ENCODE results near the gene AKAP11.

AKAP11 gene

GRCh38 chr13:42228527-42228926 is 43.4 kb upstream of the AKAP11 start:
- Histone ChIP-seq H3K4me3 (IDR thresholded peaks at IDR 0.05; ENCODE audit: insufficient read depth, low read depth, low read length) (no peak overlapping the region), H3K27me3 (ENCODE audit: insufficient read depth, low read depth) (no peaks in the 10 kb centered on the region), H3K79me2 (ENCODE audit: insufficient read depth, low read depth) (no peaks in the 10 kb centered on the region), H2AFZ (ENCODE audit: low read depth) (no peak overlapping the region), H3K36me3 (ENCODE audit: insufficient read depth) (peaks cover 3% of the 10 kb centered on the region; the same call in 1 of the 2 replicates), H3K4me2 (no peak overlapping the region), H3K9ac (no peak overlapping the region), H4K20me1 (ENCODE audit: insufficient read depth) (no peaks in the 10 kb centered on the region), H3K4me1 (ENCODE audit: low read depth, poor library complexity, severe bottlenecking) (no peaks in the 10 kb centered on the region), H3K27ac (no peak overlapping the region)
- TF ChIP-seq CTCF (conservative IDR thresholded peaks at IDR 0.05; ENCODE audit: low read depth, low read length) = no peak

GRCh38 chr13:42229287-42229686 is 42.7 kb upstream of the AKAP11 start:
- no peaks in the 10 kb centered on the region for H3K27me3 ChIP-seq (ENCODE audit: insufficient read depth, low read depth)
- H3K4me2 ChIP-seq = no peak overlapping the region
- no peak overlapping the region for H2AFZ ChIP-seq (ENCODE audit: low read depth)
- TF ChIP-seq CTCF (conservative IDR thresholded peaks at IDR 0.05; ENCODE audit: low read depth, low read length) = no peak
- no peak overlapping the region for H3K4me3 ChIP-seq (IDR thresholded peaks at IDR 0.05; ENCODE audit: insufficient read depth, low read depth, low read length)
- no peaks in the 10 kb centered on the region for H3K36me3 ChIP-seq (ENCODE audit: insufficient read depth)
- no peaks in the 10 kb centered on the region for H4K20me1 ChIP-seq (ENCODE audit: insufficient read depth)
- no peaks in the 10 kb centered on the region for H3K79me2 ChIP-seq (ENCODE audit: insufficient read depth, low read depth)
- no peak overlapping the region for H3K9ac ChIP-seq
- H3K4me1 ChIP-seq (ENCODE audit: low read depth, poor library complexity, severe bottlenecking) = no peaks in the 10 kb centered on the region
- H3K27ac ChIP-seq = no peak overlapping the region

- H3K4me1 ChIP-seq (ENCODE audit: low read depth, poor library complexity, severe bottlenecking) = no peaks in the 10 kb centered on the region
Measured at GRCh38 chr13:42232671-42233070, 39.3 kb upstream of the AKAP11 start.

GRCh38 chr13:42233726-42234125 is 38.2 kb upstream of the AKAP11 start:
- no peak overlapping the region for H3K27ac ChIP-seq
- no peak overlapping the region for H2AFZ ChIP-seq (ENCODE audit: low read depth)
- H3K36me3 ChIP-seq (ENCODE audit: insufficient read depth) = no peaks in the 10 kb centered on the region
- no peaks in the 10 kb centered on the region for H3K4me1 ChIP-seq (ENCODE audit: low read depth, poor library complexity, severe bottlenecking)
- H3K4me3 ChIP-seq (IDR thresholded peaks at IDR 0.05; ENCODE audit: insufficient read depth, low read depth, low read length) = no peak overlapping the region
- H3K79me2 ChIP-seq (ENCODE audit: insufficient read depth, low read depth) = no peaks in the 10 kb centered on the region
- H3K4me2 ChIP-seq = no peak overlapping the region
- H4K20me1 ChIP-seq (ENCODE audit: insufficient read depth) = no peaks in the 10 kb centered on the region
- H3K27me3 ChIP-seq (ENCODE audit: insufficient read depth, low read depth) = no peaks in the 10 kb centered on the region
- TF ChIP-seq CTCF (conservative IDR thresholded peaks at IDR 0.05; ENCODE audit: low read depth, low read length) = no peak
- no peak overlapping the region for H3K9ac ChIP-seq

More at GRCh38 chr13:42232671-42233070, 39.3 kb upstream of the AKAP11 start:
- Histone ChIP-seq H3K36me3 (ENCODE audit: insufficient read depth) (no peaks in the 10 kb centered on the region), H4K20me1 (ENCODE audit: insufficient read depth) (no peaks in the 10 kb centered on the region), H3K27ac (no peak overlapping the region), H3K79me2 (ENCODE audit: insufficient read depth, low read depth) (no peaks in the 10 kb centered on the region), H3K27me3 (ENCODE audit: insufficient read depth, low read depth) (no peaks in the 10 kb centered on the region), H2AFZ (ENCODE audit: low read depth) (no peak overlapping the region), H3K4me3 (IDR thresholded peaks at IDR 0.05; ENCODE audit: insufficient read depth, low read depth, low read length) (no peak overlapping the region), H3K4me2 (no peak overlapping the region), H3K9ac (no peak overlapping the region)
- no peak for TF ChIP-seq CTCF (conservative IDR thresholded peaks at IDR 0.05; ENCODE audit: low read depth, low read length)

Data from KMS-11 (cell line).